Effector CD8-positive, alpha-beta T cell (primary cell): ENCODE measurements around the gene PER1.

Experiments used
- DNase-seq: peaks from one replicate; lab custom pipeline; 2025; lab: John Stamatoyannopoulos, UW

PER1 gene

GRCh38 chr17:8141741-8142140 is 10.5 kb downstream of the PER1 start:
- no peak for DNase-seq

- no peak for DNase-seq
Measured at GRCh38 chr17:8141045-8141444, 11.2 kb downstream of the PER1 start.

- no peak for DNase-seq
Measured at GRCh38 chr17:8140065-8141029, 11.9 kb downstream of the PER1 start.

- DNase-seq: peak; percentile 86
Measured at GRCh38 chr17:8138672-8139371, 13.4 kb downstream of the PER1 start.

GRCh38 chr17:8138374-8138671 is 13.9 kb downstream of the PER1 start:
- DNase-seq: no peak

GRCh38 chr17:8137645-8138373 is 14.4 kb downstream of the PER1 start:
- DNase-seq: no peak

GRCh38 chr17:8133941-8134340 is 18.3 kb downstream of the PER1 start:
- DNase-seq: no peak

- no peak for DNase-seq
Measured at GRCh38 chr17:8133399-8133798, 18.8 kb downstream of the PER1 start.

GRCh38 chr17:8131844-8132441 is 20.3 kb downstream of the PER1 start:
- no peak for DNase-seq

GRCh38 chr17:8128125-8128784 is 23.9 kb downstream of the PER1 start:
- DNase-seq: no peak

GRCh38 chr17:8126491-8127066 is 25.6 kb downstream of the PER1 start:
- no peak for DNase-seq

GRCh38 chr17:8125947-8126490 is 26.2 kb downstream of the PER1 start:
- DNase-seq: no peak

- DNase-seq: peak; percentile 87
Measured at GRCh38 chr17:8125154-8125946, 26.9 kb downstream of the PER1 start.

GRCh38 chr17:8124350-8125153 is 27.7 kb downstream of the PER1 start:
- no peak for DNase-seq

GRCh38 chr17:8123695-8124349 is 28.4 kb downstream of the PER1 start, which contains the start of gene HES7:
TSS of gene HES7 (minus strand) at chr17:8124106. CDS start at chr17:8124084, 22 bp downstream.
- no peak for DNase-seq

- DNase-seq: no peak
Measured at GRCh38 chr17:8122924-8123694, 29.1 kb downstream of the PER1 start.

- DNase-seq: no peak
Measured at GRCh38 chr17:8122422-8122923, 29.7 kb downstream of the PER1 start.
